ENCODE measurements around the gene CCDC152.

The CCDC152 gene

DNA sequence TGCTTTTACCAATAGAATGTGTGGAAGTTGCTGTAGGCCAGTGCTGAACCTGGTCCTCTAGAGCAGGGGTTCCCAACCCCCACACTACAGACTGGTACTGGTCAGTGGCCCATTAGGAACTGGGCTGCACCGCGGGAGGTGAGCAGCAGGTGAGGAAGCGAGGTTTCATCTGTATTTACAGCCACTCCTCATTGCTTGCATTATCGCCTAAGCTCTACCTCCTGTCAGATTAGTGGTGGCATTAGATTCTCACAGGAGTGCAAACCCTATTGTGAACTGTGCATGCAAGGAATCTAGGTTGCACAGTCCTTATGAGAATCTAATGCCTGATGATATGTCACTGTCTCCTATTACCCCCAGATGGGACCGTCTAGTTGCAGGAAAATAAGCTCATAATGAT, 6.1 kb upstream of the CCDC152 start:
- Histone ChIP-seq H3K36me3 (ENCODE audit: control insufficient read depth, insufficient read depth, low read length) (no peaks in the 10 kb centered on the region), H3K27me3 (replicated peaks; ENCODE audit: control insufficient read depth, insufficient read depth, low read length) (no peaks in the 10 kb centered on the region), H3K4me3 (replicated peaks; ENCODE audit: low read depth, low read length) (no peak overlapping the region)
- DNase-seq (ENCODE audit: extremely low read depth, insufficient read length), result no peak
- TF ChIP-seq, protein P1, sequence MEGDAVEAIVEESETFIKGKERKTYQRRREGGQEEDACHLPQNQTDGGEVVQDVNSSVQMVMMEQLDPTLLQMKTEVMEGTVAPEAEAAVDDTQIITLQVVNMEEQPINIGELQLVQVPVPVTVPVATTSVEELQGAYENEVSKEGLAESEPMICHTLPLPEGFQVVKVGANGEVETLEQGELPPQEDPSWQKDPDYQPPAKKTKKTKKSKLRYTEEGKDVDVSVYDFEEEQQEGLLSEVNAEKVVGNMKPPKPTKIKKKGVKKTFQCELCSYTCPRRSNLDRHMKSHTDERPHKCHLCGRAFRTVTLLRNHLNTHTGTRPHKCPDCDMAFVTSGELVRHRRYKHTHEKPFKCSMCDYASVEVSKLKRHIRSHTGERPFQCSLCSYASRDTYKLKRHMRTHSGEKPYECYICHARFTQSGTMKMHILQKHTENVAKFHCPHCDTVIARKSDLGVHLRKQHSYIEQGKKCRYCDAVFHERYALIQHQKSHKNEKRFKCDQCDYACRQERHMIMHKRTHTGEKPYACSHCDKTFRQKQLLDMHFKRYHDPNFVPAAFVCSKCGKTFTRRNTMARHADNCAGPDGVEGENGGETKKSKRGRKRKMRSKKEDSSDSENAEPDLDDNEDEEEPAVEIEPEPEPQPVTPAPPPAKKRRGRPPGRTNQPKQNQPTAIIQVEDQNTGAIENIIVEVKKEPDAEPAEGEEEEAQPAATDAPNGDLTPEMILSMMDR (IDR thresholded peaks at IDR 0.05; ENCODE audit: insufficient read depth, low read length, poor library complexity, severe bottlenecking), result no peak

GRCh38 chr5:42751044-42751443, 5.6 kb upstream of the CCDC152 start:
- DNase-seq (ENCODE audit: extremely low read depth, insufficient read length), result no peak
- Histone ChIP-seq H3K27me3 (replicated peaks; ENCODE audit: control insufficient read depth, insufficient read depth, low read length) (no peaks in the 10 kb centered on the region), H3K4me3 (replicated peaks; ENCODE audit: low read depth, low read length) (no peak overlapping the region), H3K36me3 (ENCODE audit: control insufficient read depth, insufficient read depth, low read length) (no peaks in the 10 kb centered on the region)
- TF ChIP-seq, protein P1 (IDR thresholded peaks at IDR 0.05; ENCODE audit: insufficient read depth, low read length, poor library complexity, severe bottlenecking), result no peak

DNA sequence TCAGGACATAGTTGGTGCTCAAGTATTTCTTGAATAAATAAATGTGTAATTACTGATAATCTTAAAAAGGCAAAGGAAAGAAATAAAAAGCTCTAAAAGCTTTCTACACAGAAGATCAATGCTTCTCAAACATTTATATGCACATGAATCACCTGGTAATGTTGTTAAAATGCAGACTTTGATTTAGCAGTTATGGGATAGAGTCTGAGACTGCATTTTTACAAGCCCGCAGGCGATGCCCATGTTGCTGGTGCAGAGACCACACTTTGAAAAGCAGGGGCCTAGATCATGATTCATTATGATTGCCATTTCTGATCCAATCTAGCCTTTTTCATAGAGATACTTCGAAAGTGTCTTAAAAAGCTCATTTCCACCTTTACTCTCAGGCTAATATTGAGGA, 3.5 kb upstream of the CCDC152 start:
- H3K27me3 ChIP-seq (replicated peaks; ENCODE audit: control insufficient read depth, insufficient read depth, low read length), result no peaks in the 10 kb centered on the region
- no peak overlapping the region for H3K4me3 ChIP-seq (replicated peaks; ENCODE audit: low read depth, low read length)
- no peaks in the 10 kb centered on the region for H3K36me3 ChIP-seq (ENCODE audit: control insufficient read depth, insufficient read depth, low read length)
- TF ChIP-seq, protein P1 (IDR thresholded peaks at IDR 0.05; ENCODE audit: insufficient read depth, low read length, poor library complexity, severe bottlenecking), result no peak
- DNase-seq (ENCODE audit: extremely low read depth, insufficient read length), result no peak

- no peaks in the 10 kb centered on the region; the same call in 1 of the 2 replicates for H3K36me3 ChIP-seq (ENCODE audit: control insufficient read depth, insufficient read depth, low read length)
- DNase-seq (ENCODE audit: extremely low read depth, insufficient read length), result no peak
- H3K27me3 ChIP-seq (replicated peaks; ENCODE audit: control insufficient read depth, insufficient read depth, low read length), result no peaks in the 10 kb centered on the region
- TF ChIP-seq, protein P1 (IDR thresholded peaks at IDR 0.05; ENCODE audit: insufficient read depth, low read length, poor library complexity, severe bottlenecking), result no peak
- H3K4me3 ChIP-seq (replicated peaks; ENCODE audit: low read depth, low read length), result no peak overlapping the region
These were observed 2.8 kb downstream of the CCDC152 start for GRCh38 chr5:42759456-42759855.

- DNase-seq (ENCODE audit: extremely low read depth, insufficient read length), result no peak
- H3K27me3 ChIP-seq (replicated peaks; ENCODE audit: control insufficient read depth, insufficient read depth, low read length), result no peaks in the 10 kb centered on the region
- TF ChIP-seq, protein P1 (IDR thresholded peaks at IDR 0.05; ENCODE audit: insufficient read depth, low read length, poor library complexity, severe bottlenecking), result no peak
- no peaks in the 10 kb centered on the region; the same call in 1 of the 2 replicates for H3K36me3 ChIP-seq (ENCODE audit: control insufficient read depth, insufficient read depth, low read length)
- H3K4me3 ChIP-seq (replicated peaks; ENCODE audit: low read depth, low read length), result no peak overlapping the region
These were observed 3.8 kb downstream of the CCDC152 start for GRCh38 chr5:42760426-42760825.

DNA sequence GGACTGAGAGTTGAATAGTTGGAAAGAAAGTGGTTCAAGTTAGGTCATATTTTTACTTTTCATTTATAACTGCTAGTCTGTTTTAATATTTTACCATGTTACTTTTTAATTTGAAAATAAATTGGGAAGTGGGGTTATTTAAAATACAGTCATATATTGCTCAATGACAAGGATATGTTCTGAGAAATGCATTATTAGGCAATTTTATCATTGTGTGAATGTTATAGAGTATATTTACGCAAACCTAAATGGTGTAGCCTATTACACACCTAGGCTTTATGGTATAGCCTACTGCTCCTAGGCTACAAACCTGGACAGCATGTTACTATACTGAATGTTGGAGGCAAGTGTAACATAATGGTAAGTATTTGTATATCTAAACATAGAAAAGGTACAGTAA, 5.2 kb downstream of the CCDC152 start:
- Histone ChIP-seq H3K36me3 (ENCODE audit: control insufficient read depth, insufficient read depth, low read length) (no peaks in the 10 kb centered on the region; the same call in 1 of the 2 replicates), H3K4me3 (replicated peaks; ENCODE audit: low read depth, low read length) (no peak overlapping the region), H3K27me3 (replicated peaks; ENCODE audit: control insufficient read depth, insufficient read depth, low read length) (no peaks in the 10 kb centered on the region)
- DNase-seq (ENCODE audit: extremely low read depth, insufficient read length), result no peak
- TF ChIP-seq, protein P1 (IDR thresholded peaks at IDR 0.05; ENCODE audit: insufficient read depth, low read length, poor library complexity, severe bottlenecking), result no peak

All from GM06990 (cell line).